ENCODE measurements around the gene GABBR2. TPM values are rescaled to one million over a fixed set of nuclear protein-coding genes. Genes with fewer than 3 reads are reported as not detected.

GABBR2 gene
- total RNA-seq, 1 experiment from 2014 or later = 0.23 TPM

GRCh38 chr9:98318041-98318790 is 390.5 kb downstream of the GABBR2 start:
- H3K4me3 ChIP-seq (ENCODE audit: low read depth, low read length) = no peak overlapping the region
- Mint-ChIP-seq H3K9me3 (ENCODE audit: unreplicated experiment) (no peaks in the 10 kb centered on the region), H3K36me3 (ENCODE audit: insufficient read depth, unreplicated experiment) (peaks cover 4% of the 10 kb centered on the region), H3K4me1 (ENCODE audit: low read depth, unreplicated experiment) (peaks cover 13% of the 10 kb centered on the region), H3K4me3 (ENCODE audit: unreplicated experiment) (no peak overlapping the region), H3K27me3 (ENCODE audit: insufficient read depth, unreplicated experiment) (peaks cover 6% of the 10 kb centered on the region), H3K27ac (ENCODE audit: unreplicated experiment) (no peak overlapping the region)
- POLR2A ChIA-PET = no interaction called here
- H3K9me3 ChIP-seq = no peaks in the 10 kb centered on the region
- no peaks in the 10 kb centered on the region for H3K4me1 ChIP-seq
- H3K36me3 ChIP-seq (ENCODE audit: control insufficient read depth, insufficient read depth, low read length) = no peaks in the 10 kb centered on the region
- intact Hi-C loops (cut with micrococcal nuclease; ENCODE audit: unreplicated experiment) = loop anchor here (5.0 kb wide), 1 partner anchor 124 kb away; no protein-coding TSS in a partner anchor
- no peaks in the 10 kb centered on the region for H3K27me3 ChIP-seq (replicated peaks; ENCODE audit: control insufficient read depth, insufficient read depth, low read length)
- CTCF ChIA-PET = no interaction called here
- no TSS peak for BruUV-seq (replicated peaks)
- no peak for TF ChIP-seq CTCF (IDR thresholded peaks at IDR 0.05; ENCODE audit: insufficient read depth in 1 of 2, low read depth in 1 of 2, low read length in 1 of 2, severe bottlenecking in 1 of 2, unreplicated experiment in 1 of 2)
- DNase-seq = no peak

GRCh38 chr9:98317134-98317857 is 391.4 kb downstream of the GABBR2 start:
- POLR2A ChIA-PET = no interaction called here
- H3K36me3 ChIP-seq (ENCODE audit: control insufficient read depth, insufficient read depth, low read length) = no peaks in the 10 kb centered on the region
- H3K4me3 ChIP-seq (ENCODE audit: low read depth, low read length) = no peak overlapping the region
- no peak for TF ChIP-seq CTCF (IDR thresholded peaks at IDR 0.05; ENCODE audit: insufficient read depth in 1 of 2, low read depth in 1 of 2, low read length in 1 of 2, severe bottlenecking in 1 of 2, unreplicated experiment in 1 of 2)
- no peak for DNase-seq
- no peaks in the 10 kb centered on the region for H3K9me3 ChIP-seq
- H3K27me3 ChIP-seq (replicated peaks; ENCODE audit: control insufficient read depth, insufficient read depth, low read length) = no peaks in the 10 kb centered on the region
- H3K36me3 Mint-ChIP-seq (ENCODE audit: insufficient read depth, unreplicated experiment) = peaks cover 4% of the 10 kb centered on the region
- peaks cover 13% of the 10 kb centered on the region for H3K4me1 Mint-ChIP-seq (ENCODE audit: low read depth, unreplicated experiment)
- no peak overlapping the region for H3K27ac Mint-ChIP-seq (ENCODE audit: unreplicated experiment)
- intact Hi-C loops (cut with micrococcal nuclease; ENCODE audit: unreplicated experiment) = loop anchor here (5.0 kb wide), 1 partner anchor 125 kb away; no protein-coding TSS in a partner anchor
- CTCF ChIA-PET = interaction anchor here (1.5 kb wide), 1 partner anchor 10 kb away, joined by 5 read pairs; no protein-coding TSS in a partner anchor
- no TSS peak for BruUV-seq (replicated peaks)
- no peak overlapping the region for H3K4me3 Mint-ChIP-seq (ENCODE audit: unreplicated experiment)
- H3K4me1 ChIP-seq = no peaks in the 10 kb centered on the region
- no peaks in the 10 kb centered on the region for H3K9me3 Mint-ChIP-seq (ENCODE audit: unreplicated experiment)
- peaks cover 1% of the 10 kb centered on the region for H3K27me3 Mint-ChIP-seq (ENCODE audit: insufficient read depth, unreplicated experiment)

- H3K36me3 Mint-ChIP-seq (ENCODE audit: insufficient read depth, unreplicated experiment) = peaks cover 4% of the 10 kb centered on the region
- CTCF ChIA-PET = interaction anchor here (0.7 to 1.5 kb wide), 4 partner anchors 10 to 462 kb away, joined by 3 to 5 read pairs (median 4); no protein-coding TSS in a partner anchor
- peaks cover 13% of the 10 kb centered on the region for H3K4me1 Mint-ChIP-seq (ENCODE audit: low read depth, unreplicated experiment)
- TF ChIP-seq CTCF (IDR thresholded peaks at IDR 0.05; ENCODE audit: insufficient read depth in 1 of 2, low read depth in 1 of 2, low read length in 1 of 2, severe bottlenecking in 1 of 2, unreplicated experiment in 1 of 2) = no peak
- H3K4me1 ChIP-seq = no peaks in the 10 kb centered on the region
- no peak for DNase-seq
- no peak overlapping the region for H3K4me3 ChIP-seq (ENCODE audit: low read depth, low read length)
- intact Hi-C loops (cut with micrococcal nuclease; ENCODE audit: unreplicated experiment) = loop anchor here (5.0 kb wide), 1 partner anchor 126 kb away; no protein-coding TSS in a partner anchor
- H3K27me3 Mint-ChIP-seq (ENCODE audit: insufficient read depth, unreplicated experiment) = no peaks in the 10 kb centered on the region
- H3K4me3 Mint-ChIP-seq (ENCODE audit: unreplicated experiment) = no peak overlapping the region
- H3K9me3 ChIP-seq = no peaks in the 10 kb centered on the region
- no peaks in the 10 kb centered on the region for H3K9me3 Mint-ChIP-seq (ENCODE audit: unreplicated experiment)
- no TSS peak for BruUV-seq (replicated peaks)
- H3K27ac Mint-ChIP-seq (ENCODE audit: unreplicated experiment) = no peak overlapping the region
- no peaks in the 10 kb centered on the region for H3K27me3 ChIP-seq (replicated peaks; ENCODE audit: control insufficient read depth, insufficient read depth, low read length)
- POLR2A ChIA-PET = no interaction called here
- no peaks in the 10 kb centered on the region for H3K36me3 ChIP-seq (ENCODE audit: control insufficient read depth, insufficient read depth, low read length)
Observed at GRCh38 chr9:98316445-98317133, 392.1 kb downstream of the GABBR2 start.

All from Caco-2 (cell line).